Measurements from ENCODE around the gene RHBDD3.

GRCh38 chr22:29215012-29215860 is 52.5 kb downstream of the RHBDD3 start:
- TF ChIP-seq POLR2A (IDR thresholded peaks at IDR 0.05): no peak
- TF ChIP-seq, protein P1, sequence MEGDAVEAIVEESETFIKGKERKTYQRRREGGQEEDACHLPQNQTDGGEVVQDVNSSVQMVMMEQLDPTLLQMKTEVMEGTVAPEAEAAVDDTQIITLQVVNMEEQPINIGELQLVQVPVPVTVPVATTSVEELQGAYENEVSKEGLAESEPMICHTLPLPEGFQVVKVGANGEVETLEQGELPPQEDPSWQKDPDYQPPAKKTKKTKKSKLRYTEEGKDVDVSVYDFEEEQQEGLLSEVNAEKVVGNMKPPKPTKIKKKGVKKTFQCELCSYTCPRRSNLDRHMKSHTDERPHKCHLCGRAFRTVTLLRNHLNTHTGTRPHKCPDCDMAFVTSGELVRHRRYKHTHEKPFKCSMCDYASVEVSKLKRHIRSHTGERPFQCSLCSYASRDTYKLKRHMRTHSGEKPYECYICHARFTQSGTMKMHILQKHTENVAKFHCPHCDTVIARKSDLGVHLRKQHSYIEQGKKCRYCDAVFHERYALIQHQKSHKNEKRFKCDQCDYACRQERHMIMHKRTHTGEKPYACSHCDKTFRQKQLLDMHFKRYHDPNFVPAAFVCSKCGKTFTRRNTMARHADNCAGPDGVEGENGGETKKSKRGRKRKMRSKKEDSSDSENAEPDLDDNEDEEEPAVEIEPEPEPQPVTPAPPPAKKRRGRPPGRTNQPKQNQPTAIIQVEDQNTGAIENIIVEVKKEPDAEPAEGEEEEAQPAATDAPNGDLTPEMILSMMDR (IDR thresholded peaks at IDR 0.05): no peak
